ENCODE data around the gene KCNC1.

The KCNC1 gene

GRCh38 chr11:17796154-17796553 lies 61.6 kb downstream of the KCNC1 start:
- DNase-seq, result no peak

- DNase-seq, result no peak
Measured at GRCh38 chr11:17798253-17798652, 63.7 kb downstream of the KCNC1 start.

GRCh38 chr11:17798716-17799115 lies 64.1 kb downstream of the KCNC1 start:
- DNase-seq, result no peak

- no peak for DNase-seq
Measured at GRCh38 chr11:17799147-17799546, 64.6 kb downstream of the KCNC1 start.

- DNase-seq, result no peak
Measured at GRCh38 chr11:17801166-17801565, 66.6 kb downstream of the KCNC1 start.

- no peak for DNase-seq
Measured at GRCh38 chr11:17802491-17802890, 67.9 kb downstream of the KCNC1 start.

GRCh38 chr11:17803754-17804334 lies 69.3 kb downstream of the KCNC1 start:
- DNase-seq, result no peak

- no peak for DNase-seq
Measured at GRCh38 chr11:17805043-17805442, 70.5 kb downstream of the KCNC1 start.

GRCh38 chr11:17805873-17806272 lies 71.3 kb downstream of the KCNC1 start:
- DNase-seq, result no peak

- DNase-seq, result no peak
Measured at GRCh38 chr11:17807034-17807433, 72.5 kb downstream of the KCNC1 start.

GRCh38 chr11:17810041-17810440 lies 75.5 kb downstream of the KCNC1 start:
- DNase-seq, result no peak

GRCh38 chr11:17810746-17811145 lies 76.2 kb downstream of the KCNC1 start:
- no peak for DNase-seq

- no peak for DNase-seq
Measured at GRCh38 chr11:17811352-17811751, 76.8 kb downstream of the KCNC1 start.

GRCh38 chr11:17812091-17812864 lies 77.7 kb downstream of the KCNC1 start:
- no peak for DNase-seq

- DNase-seq, result no peak
Measured at GRCh38 chr11:17812865-17813187, 78.2 kb downstream of the KCNC1 start.

- DNase-seq, result no peak
Measured at GRCh38 chr11:17813391-17814059, 78.9 kb downstream of the KCNC1 start.

- no peak for DNase-seq
Measured at GRCh38 chr11:17814546-17814945, 80.0 kb downstream of the KCNC1 start.

- no peak for DNase-seq
Measured at GRCh38 chr11:17816232-17816931, 81.8 kb downstream of the KCNC1 start.

- DNase-seq, result no peak
Measured at GRCh38 chr11:17821648-17822400, 87.2 kb downstream of the KCNC1 start.

- DNase-seq, result no peak
Measured at GRCh38 chr11:17822401-17822781, 87.8 kb downstream of the KCNC1 start.

GRCh38 chr11:17827006-17827405 lies 92.4 kb downstream of the KCNC1 start:
- DNase-seq, result no peak

GRCh38 chr11:17828311-17828751 lies 93.8 kb downstream of the KCNC1 start:
- DNase-seq, result no peak

GRCh38 chr11:17831228-17831627 lies 96.6 kb downstream of the KCNC1 start:
- no peak for DNase-seq

Measured in suppressor macrophage treated with lipopolysaccharide for 1 hour (primary cell).